NT2/D1 (cell line): ENCODE results near the gene EPS8L3.

Source experiments
- SUZ12 ChIP-seq: IDR thresholded peaks from 2 replicates; pipeline ENCODE4 v1.6.1; 2011; ENCODE audit not compliant: insufficient read length, insufficient read depth; ENCODE audit errors: extremely low read depth
- YY1 ChIP-seq: IDR thresholded peaks from 2 replicates; pipeline ENCODE4 v1.6.1; 2011; ENCODE audit not compliant: insufficient read length, insufficient read depth
- ZNF274 ChIP-seq: IDR thresholded peaks from 2 replicates; pipeline ENCODE4 v1.6.1; 2011; ENCODE audit warnings: mild to moderate bottlenecking, low read depth, low read length

DNA sequence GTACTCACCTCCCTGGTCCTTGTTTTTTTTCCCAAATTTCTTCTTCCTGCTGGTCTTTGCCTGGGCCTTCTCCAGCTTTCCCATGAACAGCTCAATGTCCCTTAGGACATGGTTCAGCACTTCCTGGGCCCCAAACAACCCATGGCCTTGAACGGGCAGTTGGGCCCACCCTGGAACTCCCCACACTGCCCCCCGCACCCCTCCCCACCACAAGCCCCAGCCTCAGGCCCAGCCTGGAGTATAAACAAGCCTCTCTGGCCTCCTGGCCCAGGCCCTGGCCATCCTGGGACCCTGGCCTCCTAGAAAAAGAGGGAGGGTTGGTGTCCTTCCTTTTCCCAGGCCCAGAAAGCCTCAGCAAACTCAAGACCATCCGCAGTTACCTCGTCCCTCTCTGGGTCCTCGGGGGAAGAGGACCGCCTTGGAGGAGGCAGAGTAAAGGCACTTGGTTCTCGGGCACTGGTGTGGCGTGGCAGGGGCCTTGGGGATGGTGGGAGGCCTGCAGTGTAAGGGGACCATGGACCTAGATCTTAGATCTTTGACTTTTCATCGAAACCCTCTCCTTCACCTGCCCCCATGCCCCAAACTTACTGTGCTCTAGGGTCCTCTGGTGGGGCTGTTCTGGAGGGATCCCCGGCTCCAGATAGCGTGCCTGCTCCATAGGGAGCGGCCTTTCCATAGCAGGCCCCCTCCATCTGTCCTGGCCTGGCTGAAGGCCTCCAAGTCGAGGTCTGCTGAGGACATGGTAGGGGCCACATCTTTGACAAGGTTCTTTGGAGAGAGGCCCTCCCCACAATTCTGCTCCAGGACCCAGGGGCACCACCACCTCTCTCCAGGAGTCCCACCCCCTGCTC lies 5.6 kb downstream of the EPS8L3 start:
- TF ChIP-seq YY1 (no peak), ZNF274 (no peak), SUZ12 (no peak)
